Measurements from ENCODE around the gene PIH1D2.

Gene PIH1D2

GRCh38 chr11:112019066-112019465 lies 54.8 kb downstream of the PIH1D2 start:
- DNase-seq (ENCODE audit: low read depth, low spot score): no peak

More at GRCh38 chr11:112019066-112019465, 54.8 kb downstream of the PIH1D2 start:
- no peak overlapping the region for H3K4me3 ChIP-seq (ENCODE audit: low read length)

Data from Jurkat, Clone E6-1 (cell line).